Activated CD4-positive, alpha-beta T cell treated with anti-CD3 and anti-CD28 coated beads, Interleukin-2, amount 50 U/mL, for 48 hours (primary cell): ENCODE measurements around the gene AARSD1.
"Not testable (repeated sequence)": the region's sequence is repeated elsewhere in the genome, so short reads cannot be mapped to it uniquely, and the experiment has no call there.

Source experiments
- DNase-seq, 2 experiments: peaks; one replicate each; pipeline ENCODE4 v3.0.0-alpha.2; 2020

Gene AARSD1

DNA sequence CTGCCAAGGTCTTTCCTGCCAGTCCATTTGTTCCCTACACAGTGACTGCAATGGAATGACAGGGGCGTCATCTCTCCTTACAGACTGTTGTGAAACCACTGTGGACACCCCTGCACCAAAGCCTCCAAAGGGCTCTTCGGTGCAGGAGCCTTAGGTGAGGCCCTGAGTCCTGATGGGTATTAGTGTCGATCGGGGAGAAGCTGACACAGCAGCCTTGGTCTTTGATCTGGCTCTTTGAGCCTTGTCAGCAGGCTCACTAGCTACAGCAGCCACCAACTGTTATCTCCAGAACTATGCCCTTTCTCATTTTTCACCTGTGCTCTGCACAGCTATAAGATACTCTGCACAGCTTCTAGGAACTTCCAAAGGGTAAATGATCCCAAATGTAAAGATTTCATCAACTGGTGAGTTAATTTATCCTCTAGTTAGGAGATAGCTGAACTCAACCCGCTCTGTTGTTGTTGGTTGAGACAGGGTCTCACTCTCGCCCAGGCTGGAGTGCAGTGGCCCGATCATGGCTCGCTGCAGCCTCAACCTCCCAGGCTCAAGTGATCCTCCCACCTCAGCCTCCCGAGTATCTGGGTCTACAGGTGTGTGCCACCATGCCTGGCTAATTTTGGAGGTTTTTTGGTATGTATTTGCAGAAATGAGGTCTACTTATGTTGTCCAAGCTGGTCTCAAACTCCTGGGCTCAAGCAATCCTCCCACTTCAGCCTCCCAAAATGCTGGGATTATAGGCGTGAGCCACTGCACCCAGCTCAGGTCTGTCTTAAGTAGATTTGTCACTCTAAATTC is 44.0 kb downstream of the AARSD1 start:
- no peak for DNase-seq

DNA sequence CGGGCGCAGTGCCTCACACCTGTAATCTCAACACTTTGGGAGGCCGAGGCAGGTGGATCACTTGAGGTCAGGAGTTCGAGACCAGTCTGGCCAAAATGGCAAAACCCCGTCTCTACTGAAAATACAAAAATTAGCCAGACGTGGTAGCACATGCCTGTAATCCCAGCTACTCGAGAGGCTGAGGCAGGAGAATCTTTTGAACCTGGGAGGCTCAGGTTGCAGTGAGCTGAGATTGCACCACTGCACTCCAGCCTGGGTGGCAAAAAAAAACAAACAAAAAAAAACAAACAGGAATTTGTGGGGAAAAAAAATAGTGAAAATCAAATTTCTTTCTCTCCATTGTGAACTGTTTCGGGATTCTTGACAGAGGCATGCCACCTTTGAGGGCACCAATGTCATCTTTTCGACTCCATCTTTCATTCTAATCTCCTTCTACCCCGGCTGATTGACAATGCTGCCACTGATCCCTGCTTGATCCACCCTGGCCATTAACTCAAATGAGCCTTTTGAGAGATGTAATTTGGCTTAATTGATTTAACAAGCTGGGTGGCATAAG is 44.7 kb downstream of the AARSD1 start:
- not testable (repeated sequence) for DNase-seq

DNA sequence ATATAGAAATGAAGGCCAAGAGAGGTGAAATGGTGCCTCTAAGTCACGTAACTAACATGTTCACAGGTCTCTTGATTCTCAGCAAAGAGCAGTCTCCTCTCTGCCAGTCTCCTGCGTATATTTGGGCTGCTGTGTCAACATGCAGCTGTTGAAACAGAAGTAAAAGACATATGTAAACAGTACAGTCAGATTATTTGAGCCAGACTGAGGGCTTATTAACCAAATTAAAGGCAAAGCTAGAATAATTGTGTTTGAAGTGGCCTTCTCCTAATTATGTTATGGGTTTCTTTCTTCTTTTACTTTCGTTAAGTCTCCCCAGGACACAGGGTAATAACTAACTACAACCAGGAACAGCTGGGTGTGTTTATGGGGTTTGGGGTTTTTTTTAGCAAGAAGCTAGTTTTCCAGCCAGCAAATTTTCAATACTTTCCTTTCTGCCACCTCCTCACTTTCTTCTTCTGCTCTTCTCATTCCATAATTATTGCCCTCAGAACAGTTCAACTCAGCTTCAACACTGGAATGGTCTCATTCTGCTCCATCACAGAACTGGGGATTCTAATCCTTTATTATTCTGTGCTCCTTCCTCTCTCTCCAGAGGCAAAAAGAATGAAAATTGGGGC is 45.2 kb downstream of the AARSD1 start:
- DNase-seq, result no peak

DNA sequence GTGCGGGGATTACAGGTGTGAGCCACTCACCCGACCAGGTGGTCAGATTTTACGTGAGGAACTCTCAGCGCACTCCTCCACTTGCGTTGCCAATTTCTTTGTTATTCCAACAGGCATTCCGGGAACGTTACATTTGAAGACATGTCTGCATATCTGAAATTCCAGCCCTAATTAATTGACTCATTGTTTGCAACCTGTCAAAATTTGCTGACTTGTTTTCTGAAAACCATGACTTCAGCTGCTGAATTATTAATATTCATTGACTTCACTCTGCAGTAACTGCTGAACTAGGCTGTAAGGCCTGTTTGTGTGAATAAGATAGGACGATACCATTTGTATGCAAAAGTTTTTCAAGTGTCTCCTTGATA is 47.0 kb downstream of the AARSD1 start:
- no peak for DNase-seq

DNA sequence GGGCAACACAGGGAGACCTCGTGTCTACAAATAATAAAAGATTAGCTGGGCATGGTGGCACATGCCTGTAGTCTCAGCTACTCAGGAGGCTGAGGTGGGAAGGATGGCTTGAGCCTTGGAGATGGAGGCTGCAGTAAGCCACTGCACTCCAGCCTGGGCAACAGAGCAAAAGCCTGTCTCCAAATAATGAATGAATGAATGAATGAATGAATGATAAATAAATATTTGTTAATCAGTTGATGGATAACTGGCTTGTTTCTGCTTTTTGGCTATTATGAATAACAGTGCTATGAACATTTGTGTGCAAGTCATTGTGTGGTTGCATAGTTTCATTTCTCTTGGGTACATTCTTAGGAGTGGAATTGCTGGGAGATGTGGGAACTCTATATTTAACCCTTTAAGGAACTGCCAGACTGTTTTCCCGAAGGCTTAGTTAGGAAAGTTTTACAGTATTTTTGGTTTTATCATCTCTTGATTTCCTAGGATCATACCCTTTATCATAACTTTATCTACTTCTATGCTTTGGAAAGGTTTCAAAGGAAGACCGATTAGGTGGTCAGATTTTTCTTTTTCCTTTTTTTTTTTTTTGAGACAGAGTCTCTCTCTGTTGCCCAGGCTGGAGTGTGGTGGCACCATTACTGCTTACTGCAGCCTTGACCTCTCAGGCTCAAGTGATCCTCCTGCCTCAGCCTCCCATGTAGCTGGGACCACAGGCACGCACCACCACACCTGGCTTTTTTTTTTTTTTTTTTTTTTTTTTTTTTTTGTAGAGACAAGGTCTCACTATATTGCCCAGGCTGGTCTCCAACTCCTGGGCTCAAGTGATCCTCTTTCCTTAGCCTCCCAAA is 47.6 kb downstream of the AARSD1 start:
- not testable (repeated sequence) for DNase-seq

DNA sequence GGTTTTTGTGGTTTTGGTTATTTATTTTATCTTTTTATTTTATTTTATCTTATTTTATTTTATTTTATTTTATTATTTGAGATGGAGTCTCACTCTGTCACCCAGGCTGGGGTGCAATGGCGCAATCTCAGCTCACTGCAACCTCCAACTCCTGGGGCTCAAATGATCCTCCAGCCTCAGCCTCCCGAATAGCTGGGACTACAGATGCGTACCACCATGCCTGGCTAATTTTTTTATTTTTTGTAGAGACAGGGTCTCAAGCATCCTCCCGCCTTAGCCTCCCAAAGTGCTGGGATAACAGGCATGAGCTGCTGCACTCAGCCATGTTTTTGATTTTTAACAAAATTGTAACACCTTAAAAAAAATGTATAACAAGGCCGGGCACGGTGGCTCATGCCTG is 49.0 kb downstream of the AARSD1 start:
- DNase-seq, result not testable (repeated sequence)

DNA sequence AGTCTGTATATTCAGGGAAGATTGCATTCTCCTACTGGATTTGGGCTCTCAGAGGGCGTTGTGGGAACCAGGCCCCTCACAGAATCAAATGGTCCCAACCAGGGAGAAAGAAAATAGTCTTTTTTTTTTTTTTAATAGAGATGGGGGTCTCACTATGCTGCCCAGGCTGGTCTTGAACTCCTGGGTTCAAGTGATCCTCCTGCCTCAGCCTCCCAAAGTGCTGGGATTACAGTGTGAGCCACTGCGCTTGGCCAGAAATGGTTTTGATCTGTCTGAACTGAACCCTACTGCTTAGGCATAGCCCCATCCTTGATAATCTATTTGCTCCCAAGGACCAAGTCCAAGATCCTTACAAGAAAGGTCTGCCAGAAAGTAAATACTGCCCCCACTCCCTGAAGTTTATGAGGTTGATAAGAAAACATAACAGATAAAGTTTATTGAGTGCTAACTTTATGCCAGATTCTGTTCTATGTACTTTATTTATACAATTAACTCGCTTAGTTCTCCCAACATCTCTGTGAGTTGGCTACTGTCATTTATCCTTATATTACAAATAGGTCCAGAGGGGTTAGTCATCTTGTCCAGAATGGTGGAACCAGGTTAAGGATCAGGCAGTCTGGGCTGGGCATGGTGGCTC is 50.2 kb downstream of the AARSD1 start:
- DNase-seq, result no peak

DNA sequence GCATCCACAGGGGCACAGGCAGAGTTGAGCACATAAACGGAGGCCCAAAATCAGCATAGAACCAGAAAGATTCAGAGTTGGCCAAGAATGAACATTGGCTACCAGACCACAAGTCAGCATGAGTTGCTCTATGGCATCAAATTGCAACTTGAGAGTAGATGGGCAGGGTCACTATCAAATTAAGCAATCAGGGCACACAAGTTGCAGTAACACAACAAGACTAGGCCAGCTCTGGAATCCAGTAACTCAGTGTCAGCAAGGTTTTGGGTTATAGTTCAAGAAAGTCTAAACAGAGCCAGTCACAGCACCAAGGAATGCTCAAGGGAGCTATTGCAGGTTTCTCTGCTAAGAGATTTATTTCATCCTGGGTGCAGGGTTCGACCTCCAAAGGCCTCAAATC is 50.7 kb downstream of the AARSD1 start:
- no peak for DNase-seq

DNA sequence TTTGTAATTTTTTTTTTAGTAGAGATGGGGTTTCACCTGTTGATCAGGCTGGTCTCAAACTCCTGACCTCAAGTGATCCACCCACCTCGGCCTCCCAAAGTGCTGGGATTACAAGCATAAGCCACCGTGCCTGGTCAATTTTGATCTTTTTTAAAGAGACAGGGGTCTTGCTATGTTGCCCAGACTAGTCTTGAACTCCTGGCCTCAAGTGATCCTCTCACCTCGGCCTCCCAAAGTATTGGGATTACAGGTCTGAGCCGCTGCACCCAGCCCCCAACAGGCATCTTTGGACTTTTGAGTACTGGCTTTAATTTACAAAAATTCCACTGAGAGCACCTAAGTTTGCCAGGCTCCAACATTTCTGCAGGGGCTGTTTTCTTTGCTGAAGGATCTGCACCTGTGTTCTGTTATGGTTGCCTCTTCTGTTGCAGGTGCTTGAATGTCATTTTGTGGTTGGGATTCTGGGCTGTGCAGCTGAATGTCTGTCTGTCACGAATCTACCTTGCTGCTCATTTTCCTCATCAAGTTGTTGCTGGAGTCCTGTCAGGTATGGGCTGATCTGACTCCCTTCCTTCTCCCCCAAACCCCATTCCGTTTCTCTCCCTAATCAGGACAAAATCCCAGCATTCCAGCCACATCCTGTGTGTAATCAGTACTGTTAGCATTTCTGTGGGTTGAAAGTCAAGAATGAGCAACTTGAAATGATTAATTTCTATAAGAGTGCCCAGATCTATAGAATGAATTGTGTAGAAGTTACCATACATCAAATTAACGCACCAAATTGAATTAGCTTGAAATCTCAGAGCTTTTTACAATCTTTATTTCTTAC is 55.2 kb downstream of the AARSD1 start:
- no peak for DNase-seq

DNA sequence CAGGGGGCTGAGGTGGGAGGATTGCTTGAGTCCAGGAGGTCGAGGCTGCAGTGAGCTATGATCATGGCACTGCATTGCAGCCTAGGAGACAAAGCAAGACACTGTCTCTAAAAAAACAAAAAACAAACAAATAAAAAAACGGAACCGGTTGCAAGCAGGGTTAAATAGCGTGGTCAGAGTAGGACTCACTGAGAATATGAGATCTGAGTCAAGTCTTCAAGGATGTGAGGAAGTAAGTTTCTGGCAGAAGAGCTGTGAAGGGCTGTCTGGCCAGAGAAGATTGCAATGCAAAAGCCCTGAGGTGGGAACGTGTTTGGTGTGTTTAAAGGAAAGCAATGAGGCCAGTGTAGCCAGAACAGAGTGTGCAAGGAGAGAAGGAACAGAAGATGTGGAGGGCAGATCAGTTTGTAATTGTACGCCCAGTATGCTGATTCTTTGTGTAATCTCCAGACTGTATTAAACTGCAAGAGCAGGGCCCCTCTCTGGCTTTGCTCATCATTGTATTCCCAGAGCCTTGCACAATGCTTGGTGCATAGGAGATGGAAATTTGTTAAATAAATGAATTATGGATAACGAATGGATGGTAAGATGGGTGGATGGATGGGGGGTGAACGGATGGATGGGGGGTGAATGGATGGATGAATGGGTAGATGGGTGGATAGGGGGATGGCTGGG is 57.3 kb downstream of the AARSD1 start:
- no peak for DNase-seq

DNA sequence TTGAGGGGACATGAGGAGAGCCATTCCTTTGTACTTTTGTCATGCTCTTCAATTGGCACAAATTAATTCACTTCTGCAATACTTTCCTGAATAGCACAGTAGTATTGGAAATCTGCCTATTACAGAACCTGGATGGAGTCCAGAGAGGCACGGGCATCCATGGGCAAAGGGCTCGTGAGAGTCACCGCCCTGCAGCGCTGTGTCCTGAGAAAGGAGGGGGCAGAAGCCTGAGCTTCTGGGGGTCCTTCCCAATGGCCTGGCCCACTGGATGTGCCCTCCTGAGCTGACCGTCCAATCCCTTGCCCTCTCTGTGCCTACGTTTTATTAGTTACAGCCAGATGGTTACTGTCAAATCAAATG is 60.2 kb downstream of the AARSD1 start:
- DNase-seq, result no peak

DNA sequence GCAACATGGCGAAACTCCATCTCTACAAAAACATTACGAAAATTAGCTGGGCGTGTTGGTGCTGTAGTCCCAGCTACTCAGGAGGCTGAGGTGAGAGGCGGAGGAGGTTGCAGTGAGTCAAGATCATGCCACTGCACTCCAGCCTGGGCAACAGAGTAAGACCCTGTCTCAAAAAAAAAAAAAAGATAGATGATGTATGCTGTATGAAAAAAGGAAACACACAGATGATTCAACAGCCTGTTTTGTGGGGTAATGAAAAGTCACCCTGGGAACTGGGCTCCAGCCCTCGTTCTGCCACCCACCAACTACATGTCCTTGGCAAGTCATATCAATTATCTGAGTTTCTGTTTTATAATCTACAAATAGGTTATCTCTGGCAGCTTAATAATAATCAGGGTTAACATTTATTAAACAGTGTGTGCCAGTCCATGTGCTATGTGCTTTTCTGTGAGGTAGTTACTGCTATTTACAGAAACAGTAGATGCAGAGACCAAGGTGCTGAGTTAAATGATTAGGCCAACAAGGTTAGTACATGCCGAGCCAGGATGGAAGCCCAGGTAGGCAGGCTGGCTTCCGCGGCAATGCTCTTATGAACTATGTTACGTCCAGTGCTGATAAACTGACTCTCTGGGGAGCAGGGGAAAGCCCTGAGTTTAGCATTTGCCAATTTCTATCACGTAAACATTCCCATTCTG is 62.6 kb downstream of the AARSD1 start:
- DNase-seq, result no peak
